Upper lobe of left lung (tissue), 6 donors: Measurements from ENCODE around the gene FRZB. TPM values are rescaled to one million over a fixed set of nuclear protein-coding genes. Genes with fewer than 3 reads are reported as not detected.

Experiments used
- ATAC-seq, 2 donors: fragments of 200-7000 bp; cut with Tn5 transposase; one replicate each; pipeline ENCODE4 v1.9.1; 2022; ENCODE audit warnings: mild to moderate bottlenecking in 2 of 2, moderate library complexity in 2 of 2; ENCODE audit not compliant: low FRiP score in 2 of 2
- DNase-seq, 2 donors: peaks; one replicate each; pipeline ENCODE4 v3.0.0-alpha.2; 2019 to 2020
- H3K27ac ChIP-seq, 4 donors: fragments of 200-600 bp; sonication (generic); one replicate each; pipeline ENCODE4 v1.5.1; 2016 to 2019
- H3K27me3 ChIP-seq, 4 donors: fragments of 200-600 bp; sonication (generic); one replicate each; pipeline ENCODE4 v1.5.1; 2017 to 2019
- H3K36me3 ChIP-seq, 4 donors: fragments of 200-600 bp; sonication (generic); one replicate each; pipeline ENCODE4 v1.5.1; 2016 to 2019
- H3K4me1 ChIP-seq, 4 donors: fragments of 200-600 bp; sonication (generic); one replicate each; pipeline ENCODE4 v1.5.1; 2018 to 2019
- H3K4me3 ChIP-seq, 4 donors: fragments of 200-600 bp; sonication (generic); one replicate each; pipeline ENCODE4 v1.5.1; 2017 to 2019; ENCODE audit warnings: mild to moderate bottlenecking in 2 of 4, moderate library complexity in 1 of 4
- H3K9me3 ChIP-seq, 4 donors: fragments of 200-600 bp; sonication (generic); one replicate each; pipeline ENCODE4 v1.5.1; 2018 to 2019
- EP300 ChIP-seq, 4 donors: sonication (generic); formaldehyde crosslinking; IDR thresholded peaks; one replicate each; pipeline ENCODE4 v1.5.1; 2017; ENCODE audit warnings: antibody characterized with exemption in 4 of 4, control low read depth in 2 of 4
- POLR2A ChIP-seq, 4 donors: fragments of 450-650 bp; IDR thresholded peaks; one replicate each; pipeline ENCODE4 v1.5.1; 2016 to 2017; ENCODE audit warnings: antibody characterized with exemption in 4 of 4, mild to moderate bottlenecking in 2 of 4
- POLR2AphosphoS5 ChIP-seq, 2 donors: sonication (generic); formaldehyde crosslinking; IDR thresholded peaks; one replicate each; pipeline ENCODE4 v1.5.1; 2017; ENCODE audit warnings: antibody characterized with exemption in 2 of 2
- WGBS, 2 donors: methylation state at CpG; one replicate each; pipeline ENCODE4 v1.1.5; 2017 to 2018; 5-methylcytosine and 5-hydroxymethylcytosine counted together
- small RNA-seq, 4 donors: library from RNA; depleted of rRNA; stranded (forward); fragments of <200 nt; gene quantifications; one replicate each; pipeline ENCODE3, GENCODE V24; 2016
- total RNA-seq, 6 donors: library from RNA; depleted of rRNA in 4 of 6; stranded (reverse); fragments of >200 nt in 4 of 6; gene quantifications; one replicate each; pipeline versions ENCODE4 v1.1.0 to v1.2.1, GENCODE V29; 2016 to 2021
- TF ChIP-seq, protein P1 (sequence below), 6 experiments: fragments of 450-650 bp in 4 of 6; fragments of 200-600 bp in 2 of 6; sonication (generic) in 2 of 6; IDR thresholded peaks; one replicate each; pipeline ENCODE4 v1.5.1; 2016 to 2019; ENCODE audit warnings: antibody characterized with exemption in 6 of 6
- donor health status: DM: no; HTN: no; CAD: no; lungs with moderate emphysema.
- donor health status: DM: no; HTN: yes; CAD: no; lungs with severe emphysema.

FRZB gene
- total RNA-seq, 6 donors from 2014 or later, result 0.39 to 5.7 (median 3.3) TPM; not detected in 1

GRCh38 chr2:182798736-182799135 is 67.7 kb downstream of the FRZB start:
- ATAC-seq, result no peak
- Histone ChIP-seq H3K4me1 (no peaks in the 10 kb centered on the region), H3K27me3 (no peaks in the 10 kb centered on the region), H3K9me3 (no peaks in the 10 kb centered on the region), H3K4me3 (no peak overlapping the region), H3K27ac (no peak overlapping the region), H3K36me3 (no peaks in the 10 kb centered on the region)
- 84 to 87% methylated on average over 2 of the region's 2 CpGs for WGBS, 2 donors
- TF ChIP-seq POLR2A (IDR thresholded peaks at IDR 0.05) (no peak), EP300 (IDR thresholded peaks at IDR 0.05) (no peak), POLR2AphosphoS5 (IDR thresholded peaks at IDR 0.05) (no peak)
- TF ChIP-seq, protein P1, sequence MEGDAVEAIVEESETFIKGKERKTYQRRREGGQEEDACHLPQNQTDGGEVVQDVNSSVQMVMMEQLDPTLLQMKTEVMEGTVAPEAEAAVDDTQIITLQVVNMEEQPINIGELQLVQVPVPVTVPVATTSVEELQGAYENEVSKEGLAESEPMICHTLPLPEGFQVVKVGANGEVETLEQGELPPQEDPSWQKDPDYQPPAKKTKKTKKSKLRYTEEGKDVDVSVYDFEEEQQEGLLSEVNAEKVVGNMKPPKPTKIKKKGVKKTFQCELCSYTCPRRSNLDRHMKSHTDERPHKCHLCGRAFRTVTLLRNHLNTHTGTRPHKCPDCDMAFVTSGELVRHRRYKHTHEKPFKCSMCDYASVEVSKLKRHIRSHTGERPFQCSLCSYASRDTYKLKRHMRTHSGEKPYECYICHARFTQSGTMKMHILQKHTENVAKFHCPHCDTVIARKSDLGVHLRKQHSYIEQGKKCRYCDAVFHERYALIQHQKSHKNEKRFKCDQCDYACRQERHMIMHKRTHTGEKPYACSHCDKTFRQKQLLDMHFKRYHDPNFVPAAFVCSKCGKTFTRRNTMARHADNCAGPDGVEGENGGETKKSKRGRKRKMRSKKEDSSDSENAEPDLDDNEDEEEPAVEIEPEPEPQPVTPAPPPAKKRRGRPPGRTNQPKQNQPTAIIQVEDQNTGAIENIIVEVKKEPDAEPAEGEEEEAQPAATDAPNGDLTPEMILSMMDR (IDR thresholded peaks at IDR 0.05), result no peak
- DNase-seq, result no peak

- WGBS, 2 donors, result 68% methylated on average over 2 of the region's 2 CpGs
- no peaks in the 10 kb centered on the region for H3K4me1 ChIP-seq
- no peaks in the 10 kb centered on the region for H3K9me3 ChIP-seq
- H3K36me3 ChIP-seq, result no peaks in the 10 kb centered on the region
- no peak for TF ChIP-seq POLR2A (IDR thresholded peaks at IDR 0.05)
- TF ChIP-seq EP300 (IDR thresholded peaks at IDR 0.05), result no peak
- TF ChIP-seq POLR2AphosphoS5 (IDR thresholded peaks at IDR 0.05), result no peak
- TF ChIP-seq, protein P1 (IDR thresholded peaks at IDR 0.05), result no peak
- DNase-seq (no peak), ATAC-seq (no peak)
- no peak overlapping the region for H3K27ac ChIP-seq
- H3K4me3 ChIP-seq, result no peak overlapping the region
- H3K27me3 ChIP-seq, result no peaks in the 10 kb centered on the region
These were observed 74.0 kb downstream of the FRZB start for GRCh38 chr2:182792441-182792840.

DNA sequence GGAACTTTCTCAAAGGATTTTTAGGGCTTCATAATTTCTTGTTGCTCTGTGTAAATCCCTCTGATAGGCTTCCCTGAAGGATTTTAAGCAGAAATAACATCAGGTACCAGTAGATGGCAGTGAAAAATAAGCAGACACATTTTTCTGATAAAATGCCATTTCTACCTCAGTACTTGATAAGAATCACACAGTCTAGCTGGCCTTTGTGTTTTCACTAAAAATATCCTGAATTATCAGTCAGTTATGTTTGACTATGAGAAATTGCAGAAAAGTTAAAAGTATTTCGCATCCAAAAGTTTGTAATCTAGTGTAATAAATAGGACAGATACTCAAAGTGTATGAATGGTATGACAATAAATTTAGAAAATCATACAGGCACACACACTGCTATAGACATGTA is 81.7 kb downstream of the FRZB start:
- TF ChIP-seq EP300 (IDR thresholded peaks at IDR 0.05), result no peak
- TF ChIP-seq, protein P1 (IDR thresholded peaks at IDR 0.05), result peak in 3 of 6 experiments; percentile 11 to 19 (median 18)
- DNase-seq, result no peak
- Histone ChIP-seq H3K4me1 (no peaks in the 10 kb centered on the region), H3K27ac (no peak overlapping the region), H3K9me3 (no peaks in the 10 kb centered on the region), H3K27me3 (no peaks in the 10 kb centered on the region), H3K36me3 (no peaks in the 10 kb centered on the region), H3K4me3 (no peak overlapping the region)
- 86 to 89% methylated on average over 1 of the region's 1 CpG for WGBS, 2 donors
- ATAC-seq, result no peak

DNA sequence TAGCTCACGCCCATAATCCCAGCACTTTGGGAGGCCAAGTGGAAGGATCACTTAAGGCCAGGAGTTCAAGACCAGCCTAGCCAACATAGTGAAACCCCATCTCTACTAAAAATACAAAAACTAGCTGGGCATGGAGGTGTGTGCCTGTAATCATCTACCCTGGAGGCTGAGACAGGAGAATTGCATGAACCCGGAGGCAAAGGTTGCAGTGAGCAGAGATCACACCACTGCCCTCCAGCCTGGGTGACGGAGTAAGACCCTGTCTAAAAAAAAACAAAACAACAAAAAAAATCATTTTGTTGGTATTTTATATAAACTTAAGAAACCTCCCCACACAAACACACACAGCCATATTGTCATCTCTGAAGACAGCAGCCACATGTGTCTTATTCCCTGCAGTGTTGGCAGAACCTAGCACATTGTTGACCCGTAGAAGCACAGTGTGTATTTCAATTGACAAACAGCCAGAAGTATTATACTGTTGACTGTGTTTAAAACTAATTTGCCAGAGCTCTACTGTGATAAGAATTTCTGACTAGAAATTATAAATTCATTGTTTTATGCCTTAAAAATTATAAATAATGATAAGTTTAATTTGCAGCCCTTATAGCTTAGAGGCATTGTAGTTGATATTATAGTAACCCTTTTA is 82.3 kb downstream of the FRZB start:
- no peak overlapping the region for H3K4me3 ChIP-seq
- WGBS, 2 donors, result 88 to 93% methylated on average over 4 of the region's 4 CpGs

More for the DNA sequence above, 82.3 kb downstream of the FRZB start:
- Histone ChIP-seq H3K36me3 (peaks cover 0 to 4% (median 0%) of the 10 kb centered on the region in 4 donors), H3K27me3 (no peaks in the 10 kb centered on the region), H3K4me1 (no peaks in the 10 kb centered on the region), H3K9me3 (no peaks in the 10 kb centered on the region), H3K27ac (no peak overlapping the region)
- no peak for DNase-seq
- ATAC-seq, result no peak
- TF ChIP-seq EP300 (IDR thresholded peaks at IDR 0.05) (no peak), POLR2A (IDR thresholded peaks at IDR 0.05) (no peak), POLR2AphosphoS5 (IDR thresholded peaks at IDR 0.05) (no peak)
- TF ChIP-seq, protein P1 (IDR thresholded peaks at IDR 0.05), result no peak

Small RNA genes within 50 kb of the gene (small RNA-seq; reads per million reads assigned to genes)
- gene RF00019 (0 reads per million in 4 donors), gene RNU6-1122P (0 reads per million in 4 donors)

Other genes starting within 250 kb of the FRZB start
- gene DNAJC10, start 150.4 kb downstream of the FRZB start, total RNA-seq, result 10 to 100 TPM; 13.7 to 94.6 (median 57.9) TPM
- 100 to 1,000 TPM in 2 of 6 donors, 10 to 100 TPM in 4; 34.2 to 129 (median 83.9) TPM for gene NCKAP1, start 171.8 kb upstream of the FRZB start, total RNA-seq
- gene DUSP19, start 212.1 kb upstream of the FRZB start, total RNA-seq, result 1 to 10 TPM in 5 of 6 donors, under 1 TPM in 1; 1.00 to 3.5 (median 1.5) TPM